AML-193 (cell line): ENCODE data around the gene STAMBPL1.

Experiments
- DNase-seq, 2 experiments: peaks; one replicate each; lab custom pipeline; 2025; lab: John Stamatoyannopoulos, UW

Gene STAMBPL1

DNA sequence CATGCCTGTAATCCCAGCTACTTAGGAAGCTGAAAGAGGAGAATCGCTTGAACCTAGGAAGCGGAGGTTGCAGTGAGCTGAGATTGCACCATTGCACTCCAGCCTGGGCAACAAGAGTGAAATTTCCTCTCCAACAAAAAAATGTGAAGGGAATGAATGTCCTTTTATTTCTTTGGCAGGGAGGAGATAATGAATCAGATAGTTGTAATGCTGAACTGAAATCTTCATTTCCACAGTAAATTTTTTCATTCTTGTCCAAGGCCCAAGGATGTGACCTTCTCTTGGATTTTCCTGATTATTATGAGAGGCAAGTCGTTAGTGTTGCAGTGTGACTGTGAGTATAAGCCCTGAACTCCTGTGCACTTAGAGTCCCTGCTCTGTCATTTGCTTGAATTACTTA lies 13.6 kb downstream of the STAMBPL1 start:
- no peak for DNase-seq

DNA sequence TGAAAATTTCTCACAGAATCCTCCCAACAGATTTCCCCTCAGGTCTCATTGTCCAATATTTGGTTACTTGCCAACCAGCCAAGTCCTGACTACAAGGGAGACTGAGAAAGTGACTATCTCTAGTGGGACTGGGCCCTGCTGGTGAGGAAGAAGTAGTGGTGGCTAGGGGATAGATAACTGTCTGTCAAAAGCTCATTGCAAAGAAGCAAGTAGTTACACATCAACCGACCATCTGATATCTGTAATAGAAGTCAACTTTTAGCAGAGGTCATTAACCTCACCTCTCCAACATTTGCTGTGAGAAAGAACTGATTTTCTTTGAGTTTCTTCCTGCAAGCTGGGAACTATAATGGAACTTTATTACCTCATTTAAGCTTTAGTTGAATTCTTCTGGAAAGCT lies 15.2 kb downstream of the STAMBPL1 start:
- DNase-seq, result no peak

DNA sequence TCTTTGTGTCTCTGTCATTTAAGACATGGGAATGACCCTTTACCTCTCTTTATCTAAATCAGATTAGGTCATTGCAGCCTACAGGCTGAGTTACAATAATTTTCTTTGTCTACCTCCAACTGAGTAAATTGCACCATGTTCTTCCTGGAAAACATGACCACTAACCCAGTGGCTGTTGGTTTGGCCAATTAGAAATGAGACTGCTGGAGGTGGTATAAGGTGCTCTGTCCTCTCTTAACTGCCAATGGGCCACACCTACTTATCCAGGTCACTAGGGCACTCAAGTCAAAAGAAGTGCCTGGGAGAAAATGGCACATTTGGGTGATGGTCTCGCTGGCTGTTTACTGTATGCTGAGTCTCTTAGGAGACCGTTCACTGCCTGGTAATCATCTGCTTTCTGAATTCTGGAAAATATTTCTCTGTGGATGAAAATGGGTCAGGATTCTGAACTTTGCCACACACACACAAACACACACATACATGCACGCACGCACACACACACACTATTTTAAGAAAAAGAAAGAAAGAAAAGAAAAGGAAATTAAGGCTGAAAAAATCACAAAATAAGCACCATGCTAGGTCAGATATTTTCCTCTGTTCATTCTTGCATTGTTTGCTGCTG lies 16.4 kb downstream of the STAMBPL1 start:
- DNase-seq, result no peak

GRCh38 chr10:88896994-88897853 lies 17.2 kb downstream of the STAMBPL1 start:
- DNase-seq, result no peak

GRCh38 chr10:88898727-88899126 lies 18.7 kb downstream of the STAMBPL1 start:
- DNase-seq, result no peak

GRCh38 chr10:88899886-88900285 lies 19.8 kb downstream of the STAMBPL1 start:
- no peak for DNase-seq

GRCh38 chr10:88901206-88901983 lies 21.4 kb downstream of the STAMBPL1 start:
- no peak for DNase-seq

- DNase-seq, result no peak
These were observed 22.1 kb downstream of the STAMBPL1 start for GRCh38 chr10:88901984-88902789.

GRCh38 chr10:88903715-88904114 lies 23.7 kb downstream of the STAMBPL1 start:
- DNase-seq, result no peak

DNA sequence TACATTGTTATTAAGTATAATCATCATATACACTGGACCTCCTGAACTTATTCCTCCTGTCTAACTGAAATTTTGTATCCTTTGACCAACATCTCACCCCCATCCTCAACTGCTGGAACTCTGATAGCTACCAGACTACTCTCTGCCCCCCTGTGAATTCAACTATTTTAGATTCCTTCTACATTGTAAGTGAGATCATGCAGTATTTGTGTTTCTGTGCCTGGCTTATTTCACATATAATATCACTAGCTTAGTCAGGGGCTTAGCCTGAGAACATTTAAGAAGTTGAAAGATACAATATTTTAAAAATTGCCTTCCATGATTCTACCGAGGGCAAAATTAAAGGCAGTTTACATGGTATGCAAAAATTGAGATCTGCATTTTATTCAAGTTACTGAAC lies 26.9 kb downstream of the STAMBPL1 start:
- no peak for DNase-seq

DNA sequence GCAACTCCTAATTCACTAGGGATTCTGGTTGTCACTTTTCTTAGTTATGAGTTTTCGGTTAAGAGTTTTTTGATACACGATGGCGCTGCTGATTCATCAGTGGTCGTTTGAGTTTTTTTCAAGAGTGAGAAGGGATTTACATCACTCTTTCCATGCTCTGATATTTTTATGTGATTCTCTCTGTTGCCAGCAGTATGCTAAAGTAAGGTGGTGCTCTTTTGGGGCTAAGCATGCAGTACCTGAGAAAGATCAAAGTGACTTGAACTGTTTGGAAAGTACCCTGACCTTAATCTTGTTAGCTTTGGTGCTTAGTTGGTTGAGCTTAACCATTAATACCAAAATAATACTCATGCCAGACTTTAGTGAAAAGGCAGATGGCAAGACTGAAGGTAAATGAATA lies 28.1 kb downstream of the STAMBPL1 start:
- DNase-seq, result no peak

- DNase-seq, result no peak
These were observed 31.1 kb downstream of the STAMBPL1 start for GRCh38 chr10:88911116-88911515.

DNA sequence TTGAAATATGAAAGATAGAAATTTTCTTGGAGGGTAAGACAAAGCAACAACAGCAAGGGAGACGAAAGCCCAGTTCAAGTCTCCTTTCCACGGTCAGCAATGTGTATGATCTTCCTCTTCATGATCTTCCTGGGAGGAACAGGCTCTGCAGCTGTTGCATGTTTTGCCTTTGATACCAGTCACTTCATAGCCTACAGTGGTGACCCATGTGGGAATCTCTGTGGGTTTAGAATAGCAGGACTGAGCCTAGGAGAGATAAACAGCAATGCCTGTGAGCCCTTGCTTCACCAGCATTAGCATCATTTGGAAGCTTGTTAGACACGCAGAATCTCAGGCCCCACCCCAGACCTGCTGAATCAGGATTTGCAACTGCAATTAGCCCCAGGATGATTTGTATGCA lies 31.8 kb downstream of the STAMBPL1 start:
- no peak for DNase-seq

DNA sequence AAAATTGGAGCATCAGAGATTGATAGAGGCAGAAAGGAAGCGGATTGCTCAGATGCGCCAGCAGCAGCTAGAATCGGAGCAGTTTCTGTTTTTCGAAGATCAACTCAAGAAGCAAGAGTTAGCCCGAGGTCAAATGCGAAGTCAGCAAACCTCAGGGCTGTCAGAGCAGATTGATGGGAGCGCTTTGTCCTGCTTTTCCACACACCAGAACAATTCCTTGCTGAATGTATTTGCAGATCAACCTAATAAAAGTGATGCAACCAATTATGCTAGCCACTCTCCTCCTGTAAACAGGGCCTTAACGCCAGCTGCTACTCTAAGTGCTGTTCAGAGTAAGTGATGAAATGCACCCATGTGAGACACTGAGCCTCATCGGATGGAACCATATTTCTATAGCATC lies 33.1 kb downstream of the STAMBPL1 start:
- DNase-seq, result no peak

DNA sequence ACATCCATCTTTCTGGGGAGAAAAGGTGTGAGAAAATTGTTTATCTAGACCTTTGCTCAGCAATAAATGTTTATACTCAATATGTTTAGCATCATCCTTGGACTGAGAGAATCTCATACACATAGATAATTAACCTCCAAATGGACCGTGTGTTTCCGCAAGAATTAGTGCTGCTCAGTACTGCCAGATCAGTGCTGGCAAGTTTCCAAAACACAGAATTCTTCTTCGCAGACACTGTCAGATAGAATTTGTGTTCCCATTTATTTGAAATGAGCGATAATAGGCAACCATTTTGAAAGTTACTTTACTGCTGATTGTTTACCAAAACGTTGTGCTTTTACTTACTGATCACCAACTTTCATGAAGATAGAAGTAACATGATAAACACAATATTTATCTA lies 33.7 kb downstream of the STAMBPL1 start:
- no peak for DNase-seq

- no peak for DNase-seq
These were observed 35.7 kb downstream of the STAMBPL1 start for GRCh38 chr10:88915781-88916180.

- DNase-seq, result no peak
These were observed 36.2 kb downstream of the STAMBPL1 start for GRCh38 chr10:88916231-88916630.

- no peak for DNase-seq
These were observed 36.9 kb downstream of the STAMBPL1 start for GRCh38 chr10:88916986-88917385.

DNA sequence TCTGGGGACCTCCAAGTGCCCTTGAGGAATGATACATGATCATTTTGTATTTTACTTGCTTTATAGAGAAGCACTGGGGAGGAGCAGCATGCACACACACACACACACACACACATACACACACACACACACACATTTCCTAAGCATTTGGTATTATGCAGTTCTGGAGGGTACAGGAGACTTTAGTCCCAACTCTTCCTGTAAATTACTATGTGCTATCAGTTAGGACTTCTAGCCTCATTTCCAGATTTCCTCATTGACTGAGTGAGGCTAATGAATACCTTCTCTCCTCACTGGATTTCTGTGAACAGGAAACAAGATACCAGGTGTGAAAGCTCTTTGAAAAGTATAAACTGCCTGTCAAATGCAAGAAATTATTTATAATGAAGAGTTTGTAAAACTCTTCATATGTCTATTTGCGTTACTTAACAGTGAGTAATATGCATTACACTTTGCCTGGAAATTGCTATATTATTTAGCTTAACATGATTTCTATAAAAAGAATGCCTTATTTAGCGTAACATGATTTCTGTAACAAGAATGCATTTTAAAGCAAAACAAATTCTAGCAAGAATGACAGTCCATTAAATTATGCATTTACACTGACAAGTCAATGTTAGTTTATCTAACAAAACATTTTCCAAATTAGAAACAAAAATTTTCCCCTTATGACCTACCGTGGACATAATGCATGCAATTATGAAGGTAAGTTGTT lies 38.3 kb downstream of the STAMBPL1 start:
- DNase-seq, result no peak

- no peak for DNase-seq
These were observed 39.0 kb downstream of the STAMBPL1 start for GRCh38 chr10:88919041-88919440.

DNA sequence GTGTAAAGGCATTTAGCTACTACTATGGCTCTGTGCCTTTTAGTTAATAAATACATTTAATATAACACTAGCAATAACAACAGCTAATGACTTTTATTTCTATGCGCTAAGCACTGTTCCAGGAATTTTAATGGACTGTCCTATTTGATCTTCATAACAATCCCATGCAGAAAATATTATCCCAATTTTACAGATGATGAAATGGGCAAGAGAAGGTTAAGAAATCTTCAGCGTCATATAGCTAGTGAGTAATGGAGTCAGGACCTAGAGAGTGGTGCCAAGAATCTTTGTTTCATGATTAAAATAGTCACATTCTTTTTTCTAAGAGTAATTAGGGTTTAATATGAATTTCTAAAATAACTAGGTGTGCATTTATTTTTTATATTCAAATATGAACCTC lies 40.2 kb downstream of the STAMBPL1 start:
- DNase-seq, result no peak
